ENCODE results near the gene KRTAP10-11. TPM values are rescaled to one million over a fixed set of nuclear protein-coding genes. Genes with fewer than 3 reads are reported as not detected.

KRTAP10-11 gene
- total and polyA plus RNA-seq, 2 donors (not counting 1 experiment from before 2014, with no cell fraction given): not detected

GRCh38 chr21:44650973-44651675 lies 4.9 kb downstream of the KRTAP10-11 start:
- Histone ChIP-seq H3K4me3 (ENCODE audit: control extremely low read depth in 1 of 5, extremely low read depth in 1 of 5, insufficient read depth in 1 of 5, low read depth in 2 of 5, low read length in 4 of 5) (no peak overlapping the region), H3K27me3 (replicated peaks in 1 of 4; ENCODE audit: control extremely low read depth in 1 of 4, control insufficient read depth in 3 of 4, insufficient read depth in 4 of 4, low read length in 3 of 4) (peaks cover 0 to 2% (median 0%) of the 10 kb centered on the region in 4 experiments), H3K4me1 (ENCODE audit: control insufficient read depth in 2 of 2, insufficient read depth in 2 of 2, low read length in 2 of 2) (no peaks in the 10 kb centered on the region), H2AFZ (ENCODE audit: insufficient read depth, low read depth, low read length, poor library complexity, severe bottlenecking) (no peak overlapping the region), H4K20me1 (ENCODE audit: control insufficient read depth, insufficient read depth, low read length, poor library complexity, severe bottlenecking) (no peaks in the 10 kb centered on the region), H3K4me2 (replicated peaks; ENCODE audit: low read depth, low read length, poor library complexity, severe bottlenecking) (no peak overlapping the region), H3K9me3 (ENCODE audit: control extremely low read depth in 1 of 3, control insufficient read depth in 2 of 3, insufficient read depth in 1 of 3, low read length in 2 of 3) (peaks cover 2 to 20% (median 3%) of the 10 kb centered on the region in 3 donors), H3K79me2 (ENCODE audit: control insufficient read depth, insufficient read depth, low read length) (no peaks in the 10 kb centered on the region), H3K36me3 (replicated peaks in 1 of 2; ENCODE audit: control extremely low read depth in 1 of 2, control insufficient read depth in 1 of 2, extremely low read depth in 1 of 2, insufficient read depth in 2 of 2, low read length in 1 of 2) (no peaks in the 10 kb centered on the region), H3K9ac (ENCODE audit: low read length) (no peak overlapping the region), H3K27ac (ENCODE audit: low read length in 2 of 2) (no peak overlapping the region)
- Mint-ChIP-seq H3K4me3 (no peak overlapping the region), H3K9me3 (ENCODE audit: insufficient read depth) (peaks cover 3% of the 10 kb centered on the region), H3K4me1 (no peaks in the 10 kb centered on the region), H3K27me3 (peaks cover 6% of the 10 kb centered on the region), H3K27ac (no peak overlapping the region)
- ATAC-seq (ENCODE audit: low read depth) (no peak), DNase-seq (no peak)
- ChIA-PET POLR2A (no interaction called here), CTCF (no interaction called here)
- WGBS (ENCODE audit: insufficient coverage): 86% methylated on average over 11 of the region's 12 CpGs
- intact Hi-C loops (cut with micrococcal nuclease): no loop called here
- TF ChIP-seq CTCF (IDR thresholded peaks at IDR 0.05) (no peak), EZH2 (IDR thresholded peaks at IDR 0.05; ENCODE audit: borderline replicate concordance, insufficient read depth, low read depth, low read length, poor library complexity, severe bottlenecking) (no peak)

- H3K79me2 ChIP-seq (ENCODE audit: control insufficient read depth, insufficient read depth, low read length): no peaks in the 10 kb centered on the region
- H3K9ac ChIP-seq (ENCODE audit: low read length): no peak overlapping the region
- intact Hi-C loops (cut with micrococcal nuclease): no loop called here
- H4K20me1 ChIP-seq (ENCODE audit: control insufficient read depth, insufficient read depth, low read length, poor library complexity, severe bottlenecking): no peaks in the 10 kb centered on the region
- H3K4me2 ChIP-seq (replicated peaks; ENCODE audit: low read depth, low read length, poor library complexity, severe bottlenecking): no peak overlapping the region
- ChIA-PET CTCF (no interaction called here), POLR2A (no interaction called here)
- H3K4me1 ChIP-seq (ENCODE audit: control insufficient read depth in 2 of 2, insufficient read depth in 2 of 2, low read length in 2 of 2): no peaks in the 10 kb centered on the region
- Mint-ChIP-seq H3K27ac (no peak overlapping the region), H3K9me3 (ENCODE audit: insufficient read depth) (peaks cover 12% of the 10 kb centered on the region), H3K4me3 (no peak overlapping the region), H3K27me3 (peaks cover 19% of the 10 kb centered on the region), H3K4me1 (peaks cover 2% of the 10 kb centered on the region)
- no peak for TF ChIP-seq CTCF (IDR thresholded peaks at IDR 0.05)
- TF ChIP-seq EZH2 (IDR thresholded peaks at IDR 0.05; ENCODE audit: borderline replicate concordance, insufficient read depth, low read depth, low read length, poor library complexity, severe bottlenecking): no peak
- peaks cover 3 to 32% (median 11%) of the 10 kb centered on the region in 3 donors for H3K9me3 ChIP-seq (ENCODE audit: control extremely low read depth in 1 of 3, control insufficient read depth in 2 of 3, insufficient read depth in 1 of 3, low read length in 2 of 3)
- H3K27me3 ChIP-seq (replicated peaks in 1 of 4; ENCODE audit: control extremely low read depth in 1 of 4, control insufficient read depth in 3 of 4, insufficient read depth in 4 of 4, low read length in 3 of 4): peaks cover 0 to 8% (median 0%) of the 10 kb centered on the region in 4 experiments
- H3K36me3 ChIP-seq (replicated peaks in 1 of 2; ENCODE audit: control extremely low read depth in 1 of 2, control insufficient read depth in 1 of 2, extremely low read depth in 1 of 2, insufficient read depth in 2 of 2, low read length in 1 of 2): no peaks in the 10 kb centered on the region
- WGBS (ENCODE audit: insufficient coverage): 83% methylated on average over 12 of the region's 14 CpGs
- H3K4me3 ChIP-seq (ENCODE audit: control extremely low read depth in 1 of 5, extremely low read depth in 1 of 5, insufficient read depth in 1 of 5, low read depth in 2 of 5, low read length in 4 of 5): no peak overlapping the region
- no peak for ATAC-seq (ENCODE audit: low read depth)
- no peak for DNase-seq
- H3K27ac ChIP-seq (ENCODE audit: low read length in 2 of 2): no peak overlapping the region
- H2AFZ ChIP-seq (ENCODE audit: insufficient read depth, low read depth, low read length, poor library complexity, severe bottlenecking): no peak overlapping the region
These were observed 6.9 kb downstream of the KRTAP10-11 start for GRCh38 chr21:44653123-44653522.

Data from B cell (primary cell).